Posterior vena cava (tissue), 2 donors: Measurements from ENCODE around the gene LPXN. TPM values are rescaled to one million over a fixed set of nuclear protein-coding genes. Genes with fewer than 3 reads are reported as not detected.

ENCODE experiments used
- DNase-seq: peaks from one replicate; pipeline ENCODE4 v3.0.0-alpha.2; 2020; ENCODE audit warnings: low spot score
- intact Hi-C, 2 donors: fragments of 100-400 bp; cut with DNase I; formaldehyde crosslinking; loops; one replicate each; pipeline versions ENCODE4 v1.14.1 to v1.14.2; 2022 to 2023
- total RNA-seq, 2 donors: library from RNA; stranded (reverse); fragmentation: NEBNext Ultra II Directional; extraction: Animal tissue kit (Norgen Biotek cat#: 25700); gene quantifications; one replicate each; pipeline ENCODE4 v1.2.1, GENCODE V29; 2021
- donor health status: DM: yes; HTN: yes; CAD: no.
- donor health status: DM: yes; HTN: yes; CAD: no.

Gene LPXN
- total RNA-seq, 2 donors from 2014 or later = 7.9 to 10.7 TPM

DNA sequence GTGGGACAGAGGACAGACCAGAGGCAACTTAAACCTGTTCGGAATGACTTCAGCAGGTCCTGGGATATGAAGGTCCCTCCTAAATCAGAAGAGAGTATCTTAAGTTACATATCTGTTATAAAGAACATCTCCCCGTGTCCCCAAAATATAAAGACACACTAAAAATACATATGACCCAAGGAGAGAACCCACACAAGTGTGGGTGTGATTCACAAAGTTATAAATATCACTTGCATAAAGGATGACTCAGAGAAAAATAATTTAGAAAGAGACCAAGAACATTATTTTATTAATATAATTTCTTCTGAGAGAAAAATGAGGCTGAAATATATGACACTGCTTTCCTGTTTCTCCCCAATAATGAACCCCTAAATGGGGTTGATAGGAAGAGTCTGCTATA, 82.0 kb downstream of the LPXN start:
- no peak for DNase-seq
- intact Hi-C loops = no loop called here

- intact Hi-C loops = no loop called here
- DNase-seq = no peak
Observed at GRCh38 chr11:58490827-58491226, 84.8 kb downstream of the LPXN start.

DNA sequence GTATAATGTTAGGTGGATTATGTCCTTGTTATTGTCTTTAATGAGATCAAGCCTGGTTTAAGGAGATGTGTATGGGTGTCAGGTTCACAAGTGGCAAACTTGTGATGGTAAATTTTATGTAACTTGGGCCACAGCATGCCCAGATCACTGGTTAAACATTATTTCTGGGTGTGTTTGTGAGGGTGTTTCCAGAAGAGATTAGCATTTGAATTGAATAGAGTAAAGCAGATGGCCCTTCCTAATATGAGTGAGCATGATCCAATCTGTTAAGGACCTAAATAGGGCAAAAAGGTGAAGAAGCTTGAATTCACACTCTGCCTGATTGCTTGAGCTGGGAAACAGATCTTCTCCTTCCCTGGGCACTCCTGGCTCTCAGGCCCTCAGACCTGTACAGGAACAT, 88.5 kb downstream of the LPXN start:
- no peak for DNase-seq
- intact Hi-C loops = no loop called here

GRCh38 chr11:58485961-58486360, 89.7 kb downstream of the LPXN start:
- no peak for DNase-seq
- intact Hi-C loops = no loop called here

Other genes with a start within 250 kb of the LPXN start
- not detected for gene OR5B17, start 216.8 kb downstream of the LPXN start, total RNA-seq
- not detected for gene OR5B3, start 169.0 kb downstream of the LPXN start, total RNA-seq
- gene OR5B2, start 147.7 kb downstream of the LPXN start, total RNA-seq = not detected
- not detected for gene OR5B12, start 133.6 kb downstream of the LPXN start, total RNA-seq
- not detected for gene OR5B21, start 67.8 kb downstream of the LPXN start, total RNA-seq
- 10 to 100 TPM; 48.8 to 60.6 TPM for gene ZFP91, start 3.2 kb upstream of the LPXN start, total RNA-seq
- gene CNTF, start 46.8 kb upstream of the LPXN start, total RNA-seq = 1 to 10 TPM; 1.7 to 2.3 TPM
- gene GLYAT, start 156.1 kb upstream of the LPXN start, total RNA-seq = not detected